SK-N-SH treated with all-trans-retinoic acid at 6 μM for 48 hours (cell line): ENCODE data around the gene ACBD6.

Experiments used
- ARNTL ChIP-seq: fragments of 450-650 bp; formaldehyde crosslinking; IDR thresholded peaks from 2 replicates; pipeline ENCODE4 v1.5.0; 2020; ENCODE audit warnings: low read depth, mild to moderate bottlenecking, moderate library complexity, borderline replicate concordance
- RARB ChIP-seq: fragments of 250-450 bp; sonication (Bioruptor Pico); IDR thresholded peaks from 2 replicates; pipeline ENCODE4 v1.8.0; 2021; ENCODE audit warnings: mild to moderate bottlenecking, moderate library complexity

- TF ChIP-seq ARNTL (CRISPR knock-in tag) (no peak), RARB (no peak)
These were observed 22.7 kb upstream of the ACBD6 start for GRCh38 chr1:180524915-180525714.
